OCI-LY7 (cell line): ENCODE data around the gene PLA2G4B.

ENCODE experiments used
- EZH2phosphoT487 ChIP-seq: fragments of 200-600 bp; sonication (generic); IDR thresholded peaks from 2 replicates; pipeline ENCODE4 v1.6.1; 2018; ENCODE audit warnings: low read depth, borderline replicate concordance, mild to moderate bottlenecking, mixed run types, antibody characterized with exemption, low read length, moderate library complexity, mixed read lengths
- TF ChIP-seq, protein P1 (sequence below): fragments of 200-600 bp; sonication (generic); conservative IDR thresholded peaks from 2 replicates; pipeline ENCODE4 v1.5.1; 2014; ENCODE audit warnings: mild to moderate bottlenecking, antibody characterized with exemption, low read length, moderate library complexity, mixed read lengths

- TF ChIP-seq, protein P1, sequence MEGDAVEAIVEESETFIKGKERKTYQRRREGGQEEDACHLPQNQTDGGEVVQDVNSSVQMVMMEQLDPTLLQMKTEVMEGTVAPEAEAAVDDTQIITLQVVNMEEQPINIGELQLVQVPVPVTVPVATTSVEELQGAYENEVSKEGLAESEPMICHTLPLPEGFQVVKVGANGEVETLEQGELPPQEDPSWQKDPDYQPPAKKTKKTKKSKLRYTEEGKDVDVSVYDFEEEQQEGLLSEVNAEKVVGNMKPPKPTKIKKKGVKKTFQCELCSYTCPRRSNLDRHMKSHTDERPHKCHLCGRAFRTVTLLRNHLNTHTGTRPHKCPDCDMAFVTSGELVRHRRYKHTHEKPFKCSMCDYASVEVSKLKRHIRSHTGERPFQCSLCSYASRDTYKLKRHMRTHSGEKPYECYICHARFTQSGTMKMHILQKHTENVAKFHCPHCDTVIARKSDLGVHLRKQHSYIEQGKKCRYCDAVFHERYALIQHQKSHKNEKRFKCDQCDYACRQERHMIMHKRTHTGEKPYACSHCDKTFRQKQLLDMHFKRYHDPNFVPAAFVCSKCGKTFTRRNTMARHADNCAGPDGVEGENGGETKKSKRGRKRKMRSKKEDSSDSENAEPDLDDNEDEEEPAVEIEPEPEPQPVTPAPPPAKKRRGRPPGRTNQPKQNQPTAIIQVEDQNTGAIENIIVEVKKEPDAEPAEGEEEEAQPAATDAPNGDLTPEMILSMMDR: no peak
- no peak for TF ChIP-seq EZH2phosphoT487
These were observed 12.5 kb downstream of the PLA2G4B start for GRCh38 chr15:41851167-41851523.
